Measurements from ENCODE around the gene PARD3. TPM values are rescaled to one million over a fixed set of nuclear protein-coding genes. Genes with fewer than 3 reads are reported as not detected.
A peak's percentile ranks its signal among the peaks of the same experiment; 100 is the strongest.

The PARD3 gene
- total RNA-seq, 1 donor from 2014 or later: 58.7 TPM

- Histone ChIP-seq H3K27ac (no peak overlapping the region), H3K36me3 (no peaks in the 10 kb centered on the region), H3K4me2 (no peak overlapping the region), H3F3A (ENCODE audit: low read depth) (no peaks in the 10 kb centered on the region), H3K9ac (no peak overlapping the region), H3K4me3 (no peak overlapping the region), H3K27me3 (no peaks in the 10 kb centered on the region), H3K79me2 (ENCODE audit: low read depth) (peaks cover 45% of the 10 kb centered on the region), H4K20me1 (ENCODE audit: low read depth) (peaks cover 19% of the 10 kb centered on the region), H3K9me3 (ENCODE audit: low read depth) (no peaks in the 10 kb centered on the region), H3K4me1 (peaks cover 11% of the 10 kb centered on the region), H2AFZ (replicated peaks) (no peak overlapping the region)
- no peaks in the 10 kb centered on the region for H3K36me3 Mint-ChIP-seq
- H3K27me3 Mint-ChIP-seq (ENCODE audit: insufficient read depth, low read depth): peaks cover 2% of the 10 kb centered on the region
- H3K4me3 Mint-ChIP-seq: no peak overlapping the region
- peak overlapping the region; percentile 19 for H3K27ac Mint-ChIP-seq
- peaks cover 63% of the 10 kb centered on the region for H3K4me1 Mint-ChIP-seq
- no peak for DNase-seq (ENCODE audit: low spot score)
- TF ChIP-seq EZH2 (IDR thresholded peaks at IDR 0.05) (no peak), CTCF (IDR thresholded peaks at IDR 0.05) (no peak), EZH2phosphoT487 (IDR thresholded peaks at IDR 0.05) (no peak)
- no peaks in the 10 kb centered on the region for H3K9me3 Mint-ChIP-seq
These were observed 173.1 kb downstream of the PARD3 start for GRCh38 chr10:34641913-34642558.

GRCh38 chr10:34641147-34641912 is 173.8 kb downstream of the PARD3 start:
- Histone ChIP-seq H3K27ac (no peak overlapping the region), H3F3A (ENCODE audit: low read depth) (no peaks in the 10 kb centered on the region), H3K9me3 (ENCODE audit: low read depth) (no peaks in the 10 kb centered on the region), H3K79me2 (ENCODE audit: low read depth) (peaks cover 45% of the 10 kb centered on the region), H3K4me1 (peaks cover 18% of the 10 kb centered on the region), H2AFZ (replicated peaks) (no peak overlapping the region), H3K36me3 (no peaks in the 10 kb centered on the region), H4K20me1 (ENCODE audit: low read depth) (peaks cover 19% of the 10 kb centered on the region), H3K27me3 (no peaks in the 10 kb centered on the region), H3K4me3 (no peak overlapping the region), H3K4me2 (no peak overlapping the region), H3K9ac (no peak overlapping the region)
- no peak for DNase-seq (ENCODE audit: low spot score)
- Mint-ChIP-seq H3K4me1 (peaks cover 64% of the 10 kb centered on the region), H3K36me3 (no peaks in the 10 kb centered on the region), H3K9me3 (no peaks in the 10 kb centered on the region), H3K27me3 (ENCODE audit: insufficient read depth, low read depth) (peaks cover 2% of the 10 kb centered on the region), H3K4me3 (no peak overlapping the region), H3K27ac (no peak overlapping the region)
- no peak for TF ChIP-seq EZH2phosphoT487 (IDR thresholded peaks at IDR 0.05)
- no peak for TF ChIP-seq EZH2 (IDR thresholded peaks at IDR 0.05)
- TF ChIP-seq CTCF (IDR thresholded peaks at IDR 0.05): no peak

- no peak overlapping the region for H3K4me3 Mint-ChIP-seq
- H3K9me3 Mint-ChIP-seq: peaks cover 8% of the 10 kb centered on the region
- Histone ChIP-seq H3K27ac (no peak overlapping the region), H3F3A (ENCODE audit: low read depth) (no peaks in the 10 kb centered on the region), H3K9ac (no peak overlapping the region), H3K9me3 (ENCODE audit: low read depth) (no peaks in the 10 kb centered on the region), H3K4me1 (peaks cover 21% of the 10 kb centered on the region), H3K4me3 (no peak overlapping the region), H4K20me1 (ENCODE audit: low read depth) (peaks cover 12% of the 10 kb centered on the region), H3K27me3 (no peaks in the 10 kb centered on the region), H2AFZ (replicated peaks) (no peak overlapping the region), H3K4me2 (no peak overlapping the region), H3K36me3 (no peaks in the 10 kb centered on the region), H3K79me2 (ENCODE audit: low read depth) (peaks cover 43% of the 10 kb centered on the region)
- H3K4me1 Mint-ChIP-seq: peaks cover 62% of the 10 kb centered on the region
- peaks cover 16% of the 10 kb centered on the region for H3K36me3 Mint-ChIP-seq
- peak; percentile 95 for TF ChIP-seq CTCF (IDR thresholded peaks at IDR 0.05)
- no peak for TF ChIP-seq EZH2 (IDR thresholded peaks at IDR 0.05)
- peaks cover 2% of the 10 kb centered on the region for H3K27me3 Mint-ChIP-seq (ENCODE audit: insufficient read depth, low read depth)
- H3K27ac Mint-ChIP-seq: no peak overlapping the region
- DNase-seq (ENCODE audit: low spot score): peak; percentile 75
These were observed 176.6 kb downstream of the PARD3 start for GRCh38 chr10:34638406-34639054.

All from neural progenitor cell (in vitro differentiated cells).